Kidney epithelial cell (primary cell): Measurements from ENCODE around the gene AMACR. TPM values are rescaled to one million over a fixed set of nuclear protein-coding genes. Genes with fewer than 3 reads are reported as not detected.

Experiments used
- DNase-seq: peaks from one replicate; pipeline ENCODE4 v3.0.0-alpha.2; 2010; ENCODE audit warnings: low read depth
- H3K27me3 ChIP-seq: 2 replicates; pipeline ENCODE4 v1.6.0; 2011; ENCODE audit warnings: low read length; ENCODE audit not compliant: control insufficient read depth, insufficient read depth
- H3K36me3 ChIP-seq: 2 replicates; pipeline ENCODE4 v1.5.1; 2011; ENCODE audit warnings: low read length; ENCODE audit not compliant: control insufficient read depth, insufficient read depth
- H3K4me3 ChIP-seq: 2 replicates; pipeline ENCODE4 v1.5.1; 2011; ENCODE audit warnings: low read depth, mild to moderate bottlenecking, control low read depth, low read length
- CTCF ChIP-seq: IDR thresholded peaks from 2 replicates; pipeline ENCODE4 v1.5.1; 2011; ENCODE audit warnings: mild to moderate bottlenecking, moderate library complexity, low read length, control low read depth, inconsistent platforms; ENCODE audit not compliant: insufficient read depth, poor library complexity, severe bottlenecking
- total RNA-seq: library from RNA; depleted of rRNA; stranded (reverse); fragments of >200 nt; gene quantifications from 2 replicates; pipeline ENCODE4 v1.2.3, GENCODE V29; 2015

AMACR gene
- total RNA-seq, result 14.0 and 18.0 TPM in 2 replicates

GRCh38 chr5:34007621-34008600 is at the start of gene AMACR:
Gene AMACR, minus strand, starts transcription at chr5:34008050. Its CDS starts 31 bp downstream, at chr5:34008019.
- DNase-seq, result peak; percentile 76
- Histone ChIP-seq H3K27me3 (no peaks in the 10 kb centered on the region), H3K36me3 (peaks cover 1% of the 10 kb centered on the region), H3K4me3 (peak within 1 kb of the TSS; percentile 57)
- TF ChIP-seq CTCF, result no peak

- no peak for TF ChIP-seq CTCF
- DNase-seq, result no peak
- Histone ChIP-seq H3K36me3 (no peaks in the 10 kb centered on the region), H3K4me3 (no peak overlapping the region), H3K27me3 (no peaks in the 10 kb centered on the region)
Measured at GRCh38 chr5:34057569-34057968, 49.7 kb upstream of the AMACR start.

GRCh38 chr5:34057118-34057517 is 49.3 kb upstream of the AMACR start:
- TF ChIP-seq CTCF, result no peak
- no peaks in the 10 kb centered on the region for H3K27me3 ChIP-seq
- DNase-seq, result no peak
- no peak overlapping the region for H3K4me3 ChIP-seq
- H3K36me3 ChIP-seq, result no peaks in the 10 kb centered on the region

- DNase-seq, result no peak
- Histone ChIP-seq H3K36me3 (no peaks in the 10 kb centered on the region), H3K27me3 (no peaks in the 10 kb centered on the region), H3K4me3 (no peak overlapping the region)
- no peak for TF ChIP-seq CTCF
Measured at GRCh38 chr5:34055667-34056066, 47.8 kb upstream of the AMACR start.

GRCh38 chr5:34054400-34054729 is 46.5 kb upstream of the AMACR start:
- H3K4me3 ChIP-seq, result no peak overlapping the region
- no peak for TF ChIP-seq CTCF
- DNase-seq, result no peak
- no peaks in the 10 kb centered on the region for H3K36me3 ChIP-seq
- no peaks in the 10 kb centered on the region for H3K27me3 ChIP-seq
